HEK293T (cell line): ENCODE measurements around the gene FAM20B.

Source experiments
- CTCF ChIA-PET: fragments of 350-600 bp; formaldehyde crosslinking; extraction: SDS; loops from one replicate; lab custom pipeline; 2021; ENCODE audit warnings: antibody characterized with exemption, inconsistent platforms; lab: Yijun Ruan, JAX
- POLR2A ChIA-PET: fragments of 350-600 bp; formaldehyde crosslinking; extraction: SDS; loops from one replicate; lab custom pipeline; 2020; ENCODE audit warnings: antibody characterized with exemption, inconsistent platforms; lab: Yijun Ruan, JAX
- DNase-seq: peaks from one replicate; pipeline ENCODE4 v3.0.0; 2012; ENCODE audit warnings: mixed read lengths; ENCODE audit errors: extremely low spot score
- ARNT ChIP-seq: fragments of 450-650 bp; IDR thresholded peaks from 2 replicates; pipeline ENCODE4 v1.6.1; 2017; ENCODE audit warnings: mild to moderate bottlenecking
- BHLHE40 ChIP-seq: fragments of 450-650 bp; IDR thresholded peaks from 2 replicates; pipeline ENCODE4 v1.6.1; 2016; ENCODE audit warnings: mild to moderate bottlenecking, moderate library complexity, borderline replicate concordance
- CTBP1 ChIP-seq: fragments of 450-650 bp; IDR thresholded peaks from 2 replicates; pipeline ENCODE4 v1.6.1; 2016; ENCODE audit warnings: borderline replicate concordance
- ELF4 ChIP-seq: fragments of 450-650 bp; IDR thresholded peaks from 2 replicates; pipeline ENCODE4 v1.6.1; 2017; ENCODE audit warnings: antibody characterized with exemption
- FOXA1 ChIP-seq: fragments of 450-650 bp; IDR thresholded peaks from 2 replicates; pipeline ENCODE4 v1.6.1; 2016; ENCODE audit warnings: mild to moderate bottlenecking
- FOXK2 ChIP-seq: fragments of 450-650 bp; IDR thresholded peaks from 2 replicates; pipeline ENCODE4 v1.6.1; 2016; ENCODE audit warnings: mild to moderate bottlenecking
- FOXM1 ChIP-seq: fragments of 450-650 bp; IDR thresholded peaks from 2 replicates; pipeline ENCODE4 v1.6.1; 2017; ENCODE audit warnings: mild to moderate bottlenecking, borderline replicate concordance
- HDGF ChIP-seq: fragments of 450-650 bp; IDR thresholded peaks from 2 replicates; pipeline ENCODE4 v1.6.1; 2017; ENCODE audit warnings: antibody characterized with exemption, borderline replicate concordance
- L3MBTL2 ChIP-seq: fragments of 450-650 bp; conservative IDR thresholded peaks from 2 replicates; pipeline ENCODE4 v1.6.1; 2016; ENCODE audit warnings: mild to moderate bottlenecking
- LEF1 ChIP-seq: fragments of 450-650 bp; IDR thresholded peaks from 2 replicates; pipeline ENCODE4 v1.6.1; 2017; ENCODE audit warnings: mild to moderate bottlenecking, borderline replicate concordance
- NFRKB ChIP-seq: fragments of 450-650 bp; IDR thresholded peaks from 2 replicates; pipeline ENCODE4 v1.6.1; 2016; ENCODE audit warnings: mild to moderate bottlenecking, moderate library complexity
- SP1 ChIP-seq: fragments of 450-650 bp; IDR thresholded peaks from 2 replicates; pipeline ENCODE4 v1.6.1; 2017
- SUZ12 ChIP-seq: fragments of 450-650 bp; IDR thresholded peaks from 2 replicates; pipeline ENCODE4 v1.6.1; 2016; ENCODE audit warnings: mild to moderate bottlenecking
- TARDBP ChIP-seq: fragments of 450-650 bp; IDR thresholded peaks from 2 replicates; pipeline ENCODE4 v1.6.1; 2016
- ZNF384 ChIP-seq: fragments of 450-650 bp; IDR thresholded peaks from 2 replicates; pipeline ENCODE4 v1.6.1; 2016
- TF ChIP-seq, protein P1 (sequence below): fragments of 450-650 bp; IDR thresholded peaks from 2 replicates; pipeline ENCODE4 v1.6.1; 2016

FAM20B gene

DNA sequence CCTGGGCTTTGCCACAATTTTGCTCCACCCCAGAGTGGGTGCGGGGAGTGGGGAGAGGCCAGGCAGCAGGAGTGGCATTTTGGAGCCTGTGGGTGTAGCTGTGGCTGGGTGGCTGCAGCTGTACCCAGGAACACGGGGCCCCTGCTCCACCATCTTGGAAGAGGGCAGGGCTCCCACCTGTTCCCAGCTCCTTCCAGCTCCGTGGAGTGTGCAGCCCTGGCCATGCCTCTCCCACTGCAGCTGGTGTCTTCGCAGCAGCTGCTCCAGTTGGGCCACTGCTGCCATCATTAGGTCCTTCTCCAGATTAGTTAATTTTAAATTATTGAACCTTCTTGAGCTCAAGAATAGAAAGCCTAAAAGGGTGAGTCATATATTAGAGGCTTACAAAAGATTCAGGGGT, 17.6 kb downstream of the FAM20B start:
- ChIA-PET POLR2A (no interaction called here), CTCF (no interaction called here)
- no peak for TF ChIP-seq L3MBTL2
- no peak for TF ChIP-seq SUZ12
- TF ChIP-seq LEF1 = no peak
- TF ChIP-seq SP1 = no peak
- no peak for TF ChIP-seq NFRKB
- no peak for TF ChIP-seq TARDBP
- TF ChIP-seq ARNT = no peak

GRCh38 chr1:179043907-179044306, 18.2 kb downstream of the FAM20B start:
- no peak for DNase-seq
- TF ChIP-seq ELF4 = no peak
- TF ChIP-seq BHLHE40 = no peak
- no peak for TF ChIP-seq FOXM1
- TF ChIP-seq HDGF = no peak
- TF ChIP-seq SUZ12 = no peak
- TF ChIP-seq CTBP1 = no peak
- TF ChIP-seq SP1 = no peak
- ChIA-PET POLR2A (no interaction called here), CTCF (no interaction called here)

More for the DNA sequence above, 17.6 kb downstream of the FAM20B start:
- DNase-seq = no peak

DNA sequence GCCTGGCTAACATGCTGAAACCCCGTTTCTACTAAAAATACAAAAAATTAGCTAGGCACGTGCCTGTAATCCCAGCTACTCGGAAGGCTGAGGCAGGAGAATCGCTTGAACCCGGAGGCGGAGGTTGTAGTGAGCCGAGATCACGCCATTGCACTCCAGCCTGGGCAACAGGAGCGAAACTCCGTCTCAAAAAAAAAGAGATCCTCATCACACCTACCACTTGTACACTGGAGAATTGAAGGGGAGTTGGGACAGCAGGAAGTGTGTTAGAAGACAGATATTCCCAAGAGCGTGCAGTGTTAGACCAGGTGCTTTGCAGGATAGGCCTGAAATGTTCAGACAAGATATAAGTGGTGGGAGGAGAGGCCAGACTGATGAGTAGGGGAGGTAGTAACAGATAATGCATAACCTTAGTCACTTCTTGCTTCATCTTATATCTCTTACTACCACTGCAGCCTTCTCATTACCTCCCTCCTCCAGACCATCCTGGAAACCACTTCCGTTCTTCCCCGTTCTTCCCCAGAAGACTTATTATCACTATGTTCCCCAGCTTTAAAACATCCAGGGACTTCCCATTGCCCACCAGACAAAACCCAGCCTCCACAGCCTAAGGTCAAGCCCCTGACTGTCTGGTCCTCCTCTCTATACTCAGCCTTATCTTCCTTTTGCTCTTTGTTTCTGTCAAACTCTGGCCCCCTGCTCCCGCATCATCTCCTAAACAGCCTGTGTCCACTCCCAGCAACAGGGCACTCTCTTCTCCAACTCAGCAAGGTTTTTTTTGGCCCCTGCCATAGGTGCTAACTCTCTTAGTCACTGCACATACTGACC, 21.3 kb downstream of the FAM20B start:
- ChIA-PET POLR2A (no interaction called here), CTCF (interaction anchor here (1.0 kb wide), 1 partner anchor 767 kb away, joined by 3 read pairs; no protein-coding TSS in a partner anchor)
- TF ChIP-seq FOXK2 (no peak), NFRKB (no peak)
- TF ChIP-seq, protein P1, sequence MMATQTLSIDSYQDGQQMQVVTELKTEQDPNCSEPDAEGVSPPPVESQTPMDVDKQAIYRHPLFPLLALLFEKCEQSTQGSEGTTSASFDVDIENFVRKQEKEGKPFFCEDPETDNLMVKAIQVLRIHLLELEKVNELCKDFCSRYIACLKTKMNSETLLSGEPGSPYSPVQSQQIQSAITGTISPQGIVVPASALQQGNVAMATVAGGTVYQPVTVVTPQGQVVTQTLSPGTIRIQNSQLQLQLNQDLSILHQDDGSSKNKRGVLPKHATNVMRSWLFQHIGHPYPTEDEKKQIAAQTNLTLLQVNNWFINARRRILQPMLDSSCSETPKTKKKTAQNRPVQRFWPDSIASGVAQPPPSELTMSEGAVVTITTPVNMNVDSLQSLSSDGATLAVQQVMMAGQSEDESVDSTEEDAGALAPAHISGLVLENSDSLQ = no peak
- DNase-seq = no peak

DNA sequence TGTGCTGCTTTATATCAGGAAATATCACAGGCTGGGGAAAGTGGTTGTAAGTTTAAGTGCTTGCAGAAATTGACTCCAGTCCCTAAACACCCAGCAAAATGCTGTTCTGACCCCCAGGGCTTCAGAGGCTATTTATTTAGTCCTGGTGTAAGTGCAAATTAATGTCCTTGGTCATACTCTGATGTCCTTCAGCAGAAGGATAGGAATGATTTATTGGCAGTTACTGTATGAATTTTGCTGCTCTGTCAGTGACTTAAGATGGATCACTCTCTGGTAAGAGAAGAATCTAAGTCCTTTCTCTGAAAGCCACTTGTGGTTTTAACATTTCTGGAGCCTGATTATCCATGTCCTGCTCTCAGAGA, 21.9 kb downstream of the FAM20B start:
- CTCF ChIA-PET = no interaction called here

GRCh38 chr1:179048339-179049124, 22.8 kb downstream of the FAM20B start:
- ChIA-PET CTCF (no interaction called here), POLR2A (no interaction called here)
- no peak for TF ChIP-seq NFRKB
- TF ChIP-seq ARNT = no peak
- TF ChIP-seq CTBP1 = no peak
- TF ChIP-seq ZNF384 = no peak
- TF ChIP-seq FOXK2 = no peak
- TF ChIP-seq, protein P1 = no peak
- TF ChIP-seq SP1 = no peak
- TF ChIP-seq L3MBTL2 = no peak
- DNase-seq = no peak

More for the DNA sequence above, 21.9 kb downstream of the FAM20B start:
- TF ChIP-seq, protein P1 = peak; percentile 88
- no peak for TF ChIP-seq ZNF384
- DNase-seq = no peak
- POLR2A ChIA-PET = no interaction called here

DNA sequence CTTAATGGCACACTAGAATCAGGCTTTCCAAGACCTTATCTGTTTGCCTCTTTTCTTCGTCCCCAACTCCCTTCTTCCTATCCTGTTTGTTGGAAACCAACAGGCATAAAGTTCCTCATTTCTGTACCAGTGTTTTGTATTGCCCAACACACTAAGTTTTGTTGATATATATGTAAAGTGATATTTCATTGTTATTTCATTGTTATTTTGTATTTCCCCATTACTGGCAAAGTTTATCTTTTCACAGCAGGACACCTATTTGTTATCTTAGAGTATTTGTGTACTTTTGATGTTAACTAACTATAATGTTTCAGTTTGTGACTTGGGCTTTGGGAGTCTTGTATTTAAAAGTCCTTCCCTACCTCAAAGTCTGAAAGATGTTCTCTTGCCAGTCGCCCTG, 27.1 kb downstream of the FAM20B start:
- POLR2A ChIA-PET = no interaction called here
- TF ChIP-seq SUZ12 (no peak), LEF1 (no peak), NFRKB (no peak), CTBP1 (no peak), FOXK2 (no peak), BHLHE40 (no peak), TARDBP (no peak), ELF4 (no peak), SP1 (no peak), HDGF (no peak), L3MBTL2 (no peak), FOXA1 (no peak), FOXM1 (no peak), ARNT (no peak), ZNF384 (no peak)
- TF ChIP-seq, protein P1 = no peak
- DNase-seq = no peak
- CTCF ChIA-PET = no interaction called here
